DMS 273 (cell line): ENCODE data around the gene LYRM1.
"Not testable (repeated sequence)": the region's sequence is repeated elsewhere in the genome, so short reads cannot be mapped to it uniquely, and the experiment has no call there.

Experiments used
- DNase-seq: peaks from one replicate; lab custom pipeline; 2025; ENCODE audit not compliant: unreplicated experiment; lab: John Stamatoyannopoulos, UW

LYRM1 gene

GRCh38 chr16:20931066-20931600, 30.6 kb downstream of the LYRM1 start:
- DNase-seq = no peak

GRCh38 chr16:20933589-20933988, 33.0 kb downstream of the LYRM1 start:
- DNase-seq = no peak

GRCh38 chr16:20937736-20938135, 37.2 kb downstream of the LYRM1 start:
- no peak for DNase-seq

GRCh38 chr16:20938426-20938825, 37.9 kb downstream of the LYRM1 start:
- DNase-seq = no peak

- DNase-seq = no peak
Measured at GRCh38 chr16:20939611-20940010, 39.0 kb downstream of the LYRM1 start.

- DNase-seq = no peak
Measured at GRCh38 chr16:20940871-20941635, 40.5 kb downstream of the LYRM1 start.

- no peak for DNase-seq
Measured at GRCh38 chr16:20941636-20941926, 41.0 kb downstream of the LYRM1 start.

- no peak for DNase-seq
Measured at GRCh38 chr16:20942256-20942655, 41.7 kb downstream of the LYRM1 start.

GRCh38 chr16:20944861-20945574, 44.4 kb downstream of the LYRM1 start:
- peak; percentile 11 for DNase-seq

GRCh38 chr16:20945575-20945875, 45.0 kb downstream of the LYRM1 start:
- DNase-seq = not testable (repeated sequence)

- no peak for DNase-seq
Measured at GRCh38 chr16:20946015-20946629, 45.6 kb downstream of the LYRM1 start.

- DNase-seq = no peak
Measured at GRCh38 chr16:20948444-20948843, 47.9 kb downstream of the LYRM1 start.

GRCh38 chr16:20949660-20950059, 49.1 kb downstream of the LYRM1 start:
- no peak for DNase-seq

- DNase-seq = no peak
Measured at GRCh38 chr16:20950294-20950693, 49.7 kb downstream of the LYRM1 start.

- DNase-seq = no peak
Measured at GRCh38 chr16:20952139-20952920, 51.8 kb downstream of the LYRM1 start.

GRCh38 chr16:20954574-20954973, 54.0 kb downstream of the LYRM1 start:
- no peak for DNase-seq

- no peak for DNase-seq
Measured at GRCh38 chr16:20956319-20956718, 55.7 kb downstream of the LYRM1 start.

- DNase-seq = no peak
Measured at GRCh38 chr16:20957153-20957552, 56.6 kb downstream of the LYRM1 start.

- DNase-seq = no peak
Measured at GRCh38 chr16:20960899-20961298, 60.3 kb downstream of the LYRM1 start.

- no peak for DNase-seq
Measured at GRCh38 chr16:20968765-20969164, 68.2 kb downstream of the LYRM1 start.

GRCh38 chr16:20969386-20969785, 68.8 kb downstream of the LYRM1 start:
- DNase-seq = no peak
